SK-N-SH (cell line): ENCODE data around the gene FAM131A.
A peak's percentile ranks its signal among the peaks of the same experiment; 100 is the strongest.

ENCODE experiments used
- CHD2 ChIP-seq: fragments of 150-350 bp; IDR thresholded peaks from 2 replicates; pipeline ENCODE4 v1.6.1; 2018; ENCODE audit warnings: low read length; ENCODE audit not compliant: partially characterized antibody
- CTCF ChIP-seq: fragments of 200-600 bp; sonication (generic); IDR thresholded peaks from 2 replicates; pipeline ENCODE4 v1.6.1; 2017; ENCODE audit warnings: antibody characterized with exemption, mild to moderate bottlenecking, moderate library complexity
- EP300 ChIP-seq, 2 experiments: IDR thresholded peaks; 2 replicates each; pipeline versions ENCODE4 v1.4.0 to v1.6.1; 2012; ENCODE audit warnings: borderline replicate concordance in 1 of 2, low read depth in 1 of 2, low read length in 1 of 2
- EZH2phosphoT487 ChIP-seq: fragments of 200-600 bp; sonication (generic); IDR thresholded peaks from 2 replicates; pipeline ENCODE4 v1.6.1; 2017; ENCODE audit warnings: low read depth, mixed run types, mild to moderate bottlenecking, antibody characterized with exemption, moderate library complexity, borderline replicate concordance
- FOXJ3 ChIP-seq: sonication (generic); formaldehyde crosslinking; IDR thresholded peaks from 2 replicates; pipeline ENCODE4 v1.5.1; 2020; ENCODE audit warnings: mild to moderate bottlenecking, missing genetic modification reagents
- GABPA ChIP-seq: IDR thresholded peaks from 2 replicates; pipeline ENCODE4 v1.4.0; 2012; ENCODE audit warnings: low read depth, mild to moderate bottlenecking
- JUND ChIP-seq: IDR thresholded peaks from 2 replicates; pipeline ENCODE4 v1.4.0; 2012
- NRF1 ChIP-seq: IDR thresholded peaks from 2 replicates; pipeline ENCODE4 v1.6.1; 2012; ENCODE audit warnings: low read depth, mild to moderate bottlenecking, low read length
- POLR2AphosphoS5 ChIP-seq: IDR thresholded peaks from 2 replicates; pipeline ENCODE4 v1.6.1; 2012; ENCODE audit warnings: low read depth, low read length
- RAD21 ChIP-seq: IDR thresholded peaks from 2 replicates; pipeline ENCODE4 v1.6.1; 2012; ENCODE audit warnings: mild to moderate bottlenecking, low read length
- REST ChIP-seq: IDR thresholded peaks from 2 replicates; pipeline ENCODE4 v1.6.1; 2012; ENCODE audit warnings: mild to moderate bottlenecking, low read depth, low read length, moderate library complexity
- TAF1 ChIP-seq: IDR thresholded peaks from 2 replicates; pipeline ENCODE4 v1.6.1; 2012; ENCODE audit warnings: low read depth, mild to moderate bottlenecking, low read length, moderate library complexity, borderline replicate concordance
- USF2 ChIP-seq: fragments of 150-350 bp; IDR thresholded peaks from 2 replicates; pipeline ENCODE4 v1.6.1; 2017; ENCODE audit warnings: antibody characterized with exemption, low read length, low read depth, borderline replicate concordance
- YY1 ChIP-seq: IDR thresholded peaks from 2 replicates; pipeline ENCODE4 v1.4.0; 2012; ENCODE audit warnings: low read depth, mild to moderate bottlenecking

- TF ChIP-seq RAD21 (no peak), TAF1 (no peak), CHD2 (peak; percentile 2), REST (0 out of 2 replicates have a peak, but pooled peaks have one; percentile 36), CTCF (no peak), JUND (peak; percentile 74), NRF1 (no peak), GABPA (no peak), USF2 (no peak), FOXJ3 (no peak), EP300 (IDR thresholded peaks at IDR 0.05; ENCODE audit: borderline replicate concordance in 1 of 2, low read depth in 1 of 2, low read length in 1 of 2) (no peak), EZH2phosphoT487 (no peak), YY1 (no peak), POLR2AphosphoS5 (no peak)
Observed at GRCh38 chr3:184320104-184320445, 17.3 kb upstream of the FAM131A start.
